Measurements from ENCODE around the gene ZNF511.
"Not testable (repeated sequence)": the region's sequence is repeated elsewhere in the genome, so short reads cannot be mapped to it uniquely, and the experiment has no call there.

The ZNF511 gene

GRCh38 chr10:133308421-133309099, at the start of gene ZNF511, which contains the start of gene TUBGCP2:
TSS of gene ZNF511 (plus strand) at chr10:133308914. CDS start at chr10:133308944, 30 bp downstream.
TSS of gene TUBGCP2 (minus strand) at chr10:133308872. CDS start at chr10:133302941, 5,931 bp downstream.
- DNase-seq (ENCODE audit: low read depth in 2 of 2): peak; percentile 79 to 84

DNA sequence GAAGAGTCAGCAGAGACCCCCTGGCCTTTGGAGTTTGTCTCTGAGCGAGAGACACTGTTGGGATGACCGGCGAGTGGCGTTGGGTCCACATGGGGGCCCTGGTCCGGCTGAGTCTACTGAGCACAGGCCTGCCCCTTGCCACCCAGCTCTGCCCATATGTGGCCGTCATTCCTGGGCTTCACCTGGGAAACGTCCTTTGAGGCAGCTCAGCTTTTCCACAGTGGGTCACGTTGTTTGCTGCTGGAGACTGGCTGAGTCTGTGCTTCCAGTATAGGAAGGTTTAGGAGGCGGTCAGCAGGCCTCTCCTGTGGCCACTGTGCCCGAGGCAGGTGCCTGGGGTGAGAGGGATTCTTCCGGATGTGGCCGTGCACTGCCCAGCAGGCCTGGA, 49.1 kb upstream of the ZNF511 start:
- no peak for DNase-seq (ENCODE audit: low read depth in 2 of 2)

DNA sequence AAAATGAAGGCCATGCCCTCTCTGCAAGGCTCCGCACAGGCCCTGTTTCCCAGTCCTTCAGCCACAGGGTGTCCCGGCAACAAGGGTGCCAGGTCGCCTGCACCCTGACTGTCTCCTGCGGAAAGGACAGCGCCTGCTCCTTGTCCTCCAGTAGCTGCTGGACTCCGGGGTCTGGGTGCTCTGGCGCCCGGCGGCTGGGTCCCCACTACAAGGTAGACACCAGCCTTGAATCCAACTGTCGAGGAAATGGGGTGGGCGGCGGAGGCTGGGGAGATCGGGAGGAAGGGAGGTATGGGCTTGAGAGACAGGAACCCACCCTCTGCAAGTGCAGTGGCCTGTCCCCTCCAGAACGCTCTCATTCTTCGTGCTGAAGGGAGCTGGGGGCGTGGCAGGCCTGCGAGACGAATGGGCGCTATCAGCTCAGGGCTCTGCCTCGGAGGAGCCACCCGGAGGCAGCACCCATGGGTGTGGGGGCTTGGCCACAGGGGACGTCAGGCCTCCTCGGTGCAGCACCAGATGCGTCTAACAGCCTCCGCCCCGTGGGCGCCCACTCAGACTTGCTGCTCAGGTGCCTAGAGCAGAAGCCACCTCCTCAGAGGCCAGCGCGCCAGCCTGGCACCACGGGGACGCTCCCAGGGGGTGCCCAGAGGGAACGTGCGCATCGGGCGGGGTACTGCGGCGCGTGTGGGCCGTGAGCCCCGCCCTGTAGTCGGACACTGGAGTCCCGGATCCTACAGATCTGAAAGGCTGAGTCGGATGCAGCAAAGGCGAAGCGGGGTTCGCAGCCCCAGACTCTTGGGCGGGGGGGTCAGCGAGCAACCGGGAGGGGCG, 47.6 kb upstream of the ZNF511 start:
- DNase-seq (ENCODE audit: low read depth in 2 of 2): peak in 1 of 2 donors; percentile 42

GRCh38 chr10:133261726-133262325, 46.9 kb upstream of the ZNF511 start:
- DNase-seq (ENCODE audit: low read depth in 2 of 2): peak; percentile 73 to 77

DNA sequence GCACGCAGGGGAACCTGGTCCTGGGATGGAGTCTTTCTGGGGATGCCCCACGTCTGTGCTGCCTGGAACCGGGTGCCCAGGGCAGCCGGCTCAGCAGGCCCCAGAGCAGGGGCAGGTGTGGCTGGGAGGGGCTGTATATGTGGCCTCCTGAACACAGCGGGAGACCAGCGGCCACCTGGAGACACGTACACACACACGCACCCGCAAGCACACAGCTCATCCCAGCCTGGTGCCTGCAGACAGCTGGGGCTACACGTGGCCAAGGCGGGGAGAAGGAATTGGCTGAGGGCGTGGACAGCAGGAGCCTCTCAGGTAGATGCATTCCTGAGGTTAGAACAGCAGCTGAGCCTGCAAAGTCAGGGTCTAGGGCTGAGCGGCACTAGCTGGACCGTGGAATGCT, 46.0 kb upstream of the ZNF511 start:
- DNase-seq (ENCODE audit: low read depth in 2 of 2): no peak

DNA sequence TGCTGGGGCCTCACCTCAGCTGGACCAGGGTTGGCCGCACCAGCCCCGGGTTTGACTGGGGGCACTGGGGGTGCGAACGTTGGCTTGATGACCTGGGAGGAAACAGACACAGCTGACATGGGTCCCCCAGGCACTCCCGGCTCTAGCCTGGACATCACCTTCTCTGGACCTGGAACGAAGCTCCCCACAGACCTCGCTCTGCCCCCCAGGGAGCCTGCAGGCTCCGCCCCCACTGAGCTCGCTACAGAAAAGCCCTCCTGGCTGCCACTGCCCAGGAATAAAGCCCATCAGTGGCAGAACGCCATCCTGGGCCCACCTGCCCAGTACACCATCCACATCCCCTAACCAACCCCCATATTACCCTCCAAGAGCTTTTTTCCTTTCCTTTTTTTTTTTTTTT, 45.0 kb upstream of the ZNF511 start:
- no peak for DNase-seq (ENCODE audit: low read depth in 2 of 2)

DNA sequence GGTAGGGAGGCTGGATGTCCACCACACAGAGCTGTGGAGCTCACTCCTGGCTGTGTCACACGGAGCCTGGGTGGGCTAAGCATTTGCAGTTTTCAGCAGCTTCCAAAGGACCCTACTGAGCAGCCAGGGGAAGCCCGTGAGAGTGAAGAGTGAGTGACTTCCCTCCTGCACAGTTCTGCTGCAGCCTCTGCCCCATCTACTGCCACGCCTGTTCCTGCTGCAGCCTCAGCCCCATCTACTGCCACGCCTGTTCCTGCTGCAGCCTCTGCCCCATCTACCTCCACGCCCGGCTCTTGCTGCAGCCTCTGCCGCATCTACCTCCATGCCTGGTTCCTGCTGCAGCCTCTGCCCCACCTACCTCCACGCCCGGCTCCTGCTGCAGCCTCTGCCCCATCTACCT, 44.3 kb upstream of the ZNF511 start:
- no peak for DNase-seq (ENCODE audit: low read depth in 2 of 2)

- not testable (repeated sequence) for DNase-seq (ENCODE audit: low read depth in 2 of 2)
Measured at GRCh38 chr10:133265052-133265451, 43.7 kb upstream of the ZNF511 start.

DNA sequence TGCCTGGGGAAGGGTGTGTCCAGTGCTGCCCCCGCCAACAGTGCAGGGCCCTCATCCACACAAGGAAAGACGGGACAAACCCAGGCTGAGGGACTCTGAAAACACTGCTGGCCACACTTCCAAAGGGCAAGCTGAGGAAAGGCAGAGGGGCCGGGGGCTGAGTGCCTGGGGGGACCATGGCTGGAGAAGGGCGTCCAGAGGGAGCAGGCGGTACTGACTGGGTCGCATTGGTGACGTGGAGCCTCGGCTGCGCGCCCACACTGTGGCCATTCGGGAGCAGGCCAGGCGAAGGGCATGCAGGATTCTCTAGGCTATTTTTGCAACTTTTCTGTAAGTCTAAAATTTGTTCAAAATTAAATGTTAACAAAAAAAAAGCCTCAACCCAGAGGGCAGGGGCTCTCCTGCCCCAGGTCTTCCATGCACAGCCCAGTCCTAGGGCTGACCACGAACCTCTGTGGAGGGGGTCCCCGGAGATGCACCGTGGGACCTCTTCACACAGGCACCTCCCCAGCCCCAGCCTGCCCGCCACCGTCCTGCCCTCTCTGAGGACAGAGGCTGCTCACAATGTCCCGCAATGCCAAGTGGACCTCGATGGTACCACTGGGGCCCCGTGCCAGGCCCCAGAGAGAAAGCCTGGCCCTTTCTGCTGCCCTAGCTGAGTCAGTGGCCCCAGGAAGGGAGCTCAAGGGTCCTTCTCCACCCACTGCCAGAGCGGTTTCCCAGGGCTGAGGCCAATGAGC, 42.5 kb upstream of the ZNF511 start:
- DNase-seq (ENCODE audit: low read depth in 2 of 2): no peak

DNA sequence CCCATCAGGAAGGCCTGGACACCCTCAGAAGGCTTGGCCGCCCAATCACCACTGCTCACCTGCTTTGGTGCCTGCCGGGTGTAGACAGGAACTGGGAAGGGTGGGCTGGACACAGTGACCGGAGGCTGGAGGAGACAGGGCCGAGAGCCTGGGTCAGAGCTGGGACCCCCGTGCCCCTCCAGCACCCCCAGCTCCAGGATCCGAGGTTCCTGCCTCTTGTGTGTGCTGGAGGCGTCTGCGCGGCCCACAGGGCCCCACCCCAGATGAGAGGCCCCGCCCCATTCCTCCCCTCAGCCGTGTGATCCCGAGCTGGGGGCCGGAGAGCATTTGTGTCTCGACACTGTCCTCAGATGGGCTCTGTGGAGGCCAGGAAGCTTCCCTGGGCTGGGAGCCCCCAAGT, 41.4 kb upstream of the ZNF511 start:
- DNase-seq (ENCODE audit: low read depth in 2 of 2): no peak

- DNase-seq (ENCODE audit: low read depth in 2 of 2): no peak
Measured at GRCh38 chr10:133267829-133268228, 40.9 kb upstream of the ZNF511 start.

GRCh38 chr10:133268532-133268931, 40.2 kb upstream of the ZNF511 start:
- no peak for DNase-seq (ENCODE audit: low read depth in 2 of 2)

DNA sequence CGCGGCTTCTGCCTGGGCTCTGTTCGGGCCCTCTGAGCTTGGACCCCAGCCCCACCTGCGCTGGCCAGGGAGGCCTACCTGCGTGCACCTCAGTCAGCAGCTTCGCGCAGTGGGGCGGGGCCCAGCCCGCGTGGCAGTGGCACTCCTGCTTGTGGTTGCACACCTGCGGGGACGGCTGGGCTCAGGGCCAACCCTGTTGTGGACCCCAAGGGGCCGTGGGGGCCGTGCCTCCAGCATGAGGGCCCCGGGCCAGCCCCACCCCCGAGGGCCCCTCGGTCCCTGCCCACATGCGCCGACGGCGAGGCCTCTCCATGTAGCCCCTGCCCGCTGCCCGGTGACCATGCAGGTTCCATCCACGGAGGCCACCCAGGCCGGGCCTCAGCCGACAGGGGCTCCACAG, 39.3 kb upstream of the ZNF511 start:
- DNase-seq (ENCODE audit: low read depth in 2 of 2): no peak

DNA sequence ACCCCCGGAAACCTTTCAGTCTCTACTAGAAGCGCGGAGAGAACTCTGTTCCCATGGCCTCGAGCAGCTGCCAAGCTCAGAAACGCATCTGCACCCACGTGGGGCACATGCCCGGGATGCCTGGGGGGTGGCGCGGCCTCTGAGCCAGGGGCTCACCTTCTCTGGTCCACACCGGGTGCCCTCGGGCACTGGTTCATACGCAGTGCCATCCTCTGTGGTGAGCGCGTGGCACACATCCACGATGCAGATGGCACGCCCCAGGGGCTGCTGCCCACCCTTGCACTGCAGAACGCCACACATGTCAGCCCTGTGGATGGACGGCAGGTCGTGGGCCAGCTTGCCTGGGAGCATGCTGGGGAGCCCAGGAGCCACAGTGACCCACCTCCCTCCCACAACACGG, 38.5 kb upstream of the ZNF511 start:
- DNase-seq (ENCODE audit: low read depth in 2 of 2): no peak

DNA sequence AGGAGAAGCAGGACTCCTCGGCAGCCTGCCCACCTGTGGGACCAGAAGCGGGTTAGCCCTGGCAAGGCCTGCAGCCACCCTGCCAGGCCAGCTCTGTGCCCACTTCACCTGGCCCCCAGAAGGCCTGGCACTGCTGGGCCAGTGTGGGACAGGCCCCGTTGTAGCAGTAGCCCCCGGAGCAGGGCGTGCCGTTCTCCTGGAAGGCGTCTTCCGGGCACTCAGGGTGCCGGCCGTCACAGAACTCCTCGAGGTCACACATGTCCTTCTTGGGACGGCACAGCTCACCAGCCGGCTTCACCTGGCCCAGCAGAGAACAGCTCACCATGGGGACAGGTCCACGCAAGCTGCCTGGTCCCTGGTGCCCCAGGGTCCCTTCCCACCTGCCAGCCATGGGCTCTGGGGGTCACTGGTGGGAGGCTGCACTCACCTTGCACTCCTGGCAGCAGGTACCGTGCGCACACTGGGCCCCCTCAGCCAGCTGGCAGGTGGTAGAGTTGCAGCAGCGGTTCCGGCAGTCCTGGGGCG, 37.9 kb upstream of the ZNF511 start:
- DNase-seq (ENCODE audit: low read depth in 2 of 2): no peak

- DNase-seq (ENCODE audit: low read depth in 2 of 2): no peak
Measured at GRCh38 chr10:133271521-133272300, 37.0 kb upstream of the ZNF511 start.

DNA sequence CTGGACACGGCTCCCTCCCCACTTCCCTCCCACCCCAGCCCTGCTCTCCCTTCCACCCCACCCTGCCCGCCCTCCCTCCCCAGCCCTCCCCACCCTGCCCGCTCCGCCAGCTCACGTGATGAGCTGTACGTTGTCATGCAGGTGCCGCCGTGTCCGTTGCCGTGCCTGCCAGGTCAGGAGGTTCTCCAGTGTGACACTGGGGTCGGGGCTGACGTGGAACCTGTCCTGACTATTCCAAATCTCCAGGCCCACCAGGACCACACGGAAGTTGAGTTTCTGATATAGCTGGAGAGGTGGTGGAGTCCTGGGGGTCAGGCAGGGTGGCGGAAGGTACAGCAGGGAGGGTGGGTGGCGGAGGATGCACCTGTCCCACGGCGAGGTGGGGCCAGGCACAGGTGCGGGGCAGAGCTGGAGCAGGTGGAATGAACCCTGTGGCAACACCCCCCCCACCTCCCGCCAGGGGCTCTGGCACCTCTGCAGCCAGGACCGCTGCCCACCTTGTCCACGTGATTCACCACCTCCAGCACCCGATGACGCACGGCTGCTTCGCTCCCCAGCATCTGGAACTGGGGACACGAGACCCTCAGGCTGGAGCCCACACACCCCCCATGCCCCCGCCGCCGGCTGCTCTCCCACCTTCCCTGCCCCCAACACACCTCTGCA, 36.3 kb upstream of the ZNF511 start:
- no peak for DNase-seq (ENCODE audit: low read depth in 2 of 2)

DNA sequence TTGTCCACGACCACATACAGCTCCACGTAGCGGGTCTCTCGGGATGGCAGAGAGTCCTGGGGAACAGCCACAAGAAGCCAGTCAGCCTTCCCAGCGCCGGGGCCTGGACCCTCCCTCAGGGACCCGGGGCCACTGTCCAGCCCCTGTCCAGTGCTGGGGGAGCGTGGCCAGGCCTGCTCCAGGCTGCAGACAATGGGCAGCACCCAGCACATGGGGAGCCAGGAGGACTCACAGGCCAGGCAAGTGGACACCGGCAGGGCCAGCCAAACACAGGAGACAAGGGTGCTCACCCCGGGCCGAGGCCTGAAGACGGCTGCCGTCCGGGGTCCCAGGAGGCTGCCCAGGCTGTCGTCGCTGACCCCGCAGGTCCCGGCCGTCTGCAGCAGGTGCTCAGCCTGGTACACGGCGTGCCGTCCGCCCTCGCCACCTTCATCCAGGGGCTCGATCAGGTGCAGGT, 35.7 kb upstream of the ZNF511 start:
- no peak for DNase-seq (ENCODE audit: low read depth in 2 of 2)

- DNase-seq (ENCODE audit: low read depth in 2 of 2): no peak
Measured at GRCh38 chr10:133273534-133274143, 35.1 kb upstream of the ZNF511 start.

All from stimulated activated CD8-positive, alpha-beta memory T cell treated with anti-CD3 and anti-CD28 coated beads, Interleukin-2, amount 100 ng/mL, for 1 hour (primary cell).